Prostate gland (tissue), 2 donors: Measurements from ENCODE around the gene GRIK3.

Source experiments
- POLR2A ChIP-seq: fragments of 450-650 bp; IDR thresholded peaks from one replicate; pipeline ENCODE4 v1.6.1; 2016; ENCODE audit warnings: antibody characterized with exemption, mild to moderate bottlenecking
- TF ChIP-seq, protein P1 (sequence below), 4 experiments: fragments of 200-600 bp in 2 of 4; fragments of 450-650 bp in 2 of 4; sonication (generic) in 2 of 4; IDR thresholded peaks; 1 replicate in 3 of 4; 2 replicates in 1 of 4; pipeline ENCODE4 v1.5.1; 2016 to 2019; ENCODE audit warnings: antibody characterized with exemption in 4 of 4, mild to moderate bottlenecking in 2 of 4, moderate library complexity in 2 of 4

DNA sequence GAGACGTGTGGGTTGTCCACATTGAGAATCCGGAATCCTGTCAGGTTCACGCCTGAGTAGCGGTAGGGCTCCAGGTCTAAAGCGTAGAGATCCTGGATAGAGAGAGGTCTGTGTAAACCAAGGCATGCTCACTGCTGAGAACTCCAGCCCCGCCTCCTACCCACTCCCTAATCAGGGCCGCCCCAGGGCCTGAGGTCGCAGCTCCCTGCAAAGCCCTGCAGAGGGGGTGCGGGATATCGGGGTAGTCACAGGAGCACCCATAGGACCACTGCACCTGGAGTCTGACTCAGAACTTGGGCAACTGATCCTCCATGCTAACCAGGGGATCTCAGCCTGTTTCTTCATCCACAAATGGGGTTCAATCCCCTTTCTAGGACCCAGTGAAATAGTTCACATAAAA lies 174.4 kb downstream of the GRIK3 start:
- TF ChIP-seq, protein P1, sequence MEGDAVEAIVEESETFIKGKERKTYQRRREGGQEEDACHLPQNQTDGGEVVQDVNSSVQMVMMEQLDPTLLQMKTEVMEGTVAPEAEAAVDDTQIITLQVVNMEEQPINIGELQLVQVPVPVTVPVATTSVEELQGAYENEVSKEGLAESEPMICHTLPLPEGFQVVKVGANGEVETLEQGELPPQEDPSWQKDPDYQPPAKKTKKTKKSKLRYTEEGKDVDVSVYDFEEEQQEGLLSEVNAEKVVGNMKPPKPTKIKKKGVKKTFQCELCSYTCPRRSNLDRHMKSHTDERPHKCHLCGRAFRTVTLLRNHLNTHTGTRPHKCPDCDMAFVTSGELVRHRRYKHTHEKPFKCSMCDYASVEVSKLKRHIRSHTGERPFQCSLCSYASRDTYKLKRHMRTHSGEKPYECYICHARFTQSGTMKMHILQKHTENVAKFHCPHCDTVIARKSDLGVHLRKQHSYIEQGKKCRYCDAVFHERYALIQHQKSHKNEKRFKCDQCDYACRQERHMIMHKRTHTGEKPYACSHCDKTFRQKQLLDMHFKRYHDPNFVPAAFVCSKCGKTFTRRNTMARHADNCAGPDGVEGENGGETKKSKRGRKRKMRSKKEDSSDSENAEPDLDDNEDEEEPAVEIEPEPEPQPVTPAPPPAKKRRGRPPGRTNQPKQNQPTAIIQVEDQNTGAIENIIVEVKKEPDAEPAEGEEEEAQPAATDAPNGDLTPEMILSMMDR (IDR thresholded peaks at IDR 0.05): no peak
- TF ChIP-seq POLR2A: no peak
